ENCODE data around the gene CPM. TPM values are rescaled to one million over a fixed set of nuclear protein-coding genes. Genes with fewer than 3 reads are reported as not detected.
"Not testable (repeated sequence)": the region's sequence is repeated elsewhere in the genome, so short reads cannot be mapped to it uniquely, and the experiment has no call there.

The CPM gene
- total and polyA plus RNA-seq, 9 donors: 2.0 to 11.3 (median 3.5) TPM

GRCh38 chr12:68809190-68810026 is 123.6 kb downstream of the CPM start:
- no CpG with 5 or more reads among the region's 12 CpGs for WGBS (ENCODE audit: insufficient coverage)
- peak overlapping the region; percentile 99 for H3K27ac ChIP-seq (ENCODE audit: low read length)

DNA sequence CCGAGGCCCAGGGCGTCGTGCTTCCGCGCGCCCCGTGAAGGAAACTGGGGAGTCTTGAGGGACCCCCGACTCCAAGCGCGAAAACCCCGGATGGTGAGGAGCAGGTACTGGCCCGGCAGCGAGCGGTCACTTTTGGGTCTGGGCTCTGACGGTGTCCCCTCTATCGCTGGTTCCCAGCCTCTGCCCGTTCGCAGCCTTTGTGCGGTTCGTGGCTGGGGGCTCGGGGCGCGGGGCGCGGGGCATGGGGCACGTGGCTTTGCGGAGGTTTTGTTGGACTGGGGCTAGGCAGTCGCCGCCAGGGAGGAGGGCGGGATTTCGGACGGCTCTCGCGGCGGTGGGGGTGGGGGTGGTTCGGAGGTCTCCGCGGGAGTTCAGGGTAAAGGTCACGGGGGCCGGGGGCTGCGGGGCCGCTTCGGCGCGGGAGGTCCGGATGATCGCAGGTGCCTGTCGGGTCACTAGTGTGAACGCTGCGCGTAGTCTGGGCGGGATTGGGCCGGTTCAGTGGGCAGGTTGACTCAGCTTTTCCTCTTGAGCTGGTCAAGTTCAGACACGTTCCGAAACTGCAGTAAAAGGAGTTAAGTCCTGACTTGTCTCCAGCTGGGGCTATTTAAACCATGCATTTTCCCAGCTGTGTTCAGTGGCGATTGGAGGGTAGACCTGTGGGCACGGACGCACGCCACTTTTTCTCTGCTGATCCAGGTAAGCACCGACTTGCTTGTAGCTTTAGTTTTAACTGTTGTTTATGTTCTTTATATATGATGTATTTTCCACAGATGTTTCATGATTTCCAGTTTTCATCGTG is 124.4 kb downstream of the CPM start:
- peaks cover 3% of the 10 kb centered on the region for H3K4me1 ChIP-seq (ENCODE audit: control insufficient read depth, insufficient read depth, low read length)
- peak; percentile 95 for DNase-seq

More at GRCh38 chr12:68809190-68810026, 123.6 kb downstream of the CPM start:
- Histone ChIP-seq H3K9me3 (replicated peaks; ENCODE audit: control insufficient read depth, low read depth, low read length) (no peaks in the 10 kb centered on the region), H3K4me1 (ENCODE audit: control insufficient read depth, insufficient read depth, low read length) (peaks cover 3% of the 10 kb centered on the region), H3K27me3 (ENCODE audit: control insufficient read depth, insufficient read depth, low read length) (no peaks in the 10 kb centered on the region), H3K36me3 (ENCODE audit: control insufficient read depth, insufficient read depth, low read length) (peaks cover 22% of the 10 kb centered on the region), H3K4me3 (ENCODE audit: low read length) (peak overlapping the region; percentile 99)
- DNase-seq: no peak

DNA sequence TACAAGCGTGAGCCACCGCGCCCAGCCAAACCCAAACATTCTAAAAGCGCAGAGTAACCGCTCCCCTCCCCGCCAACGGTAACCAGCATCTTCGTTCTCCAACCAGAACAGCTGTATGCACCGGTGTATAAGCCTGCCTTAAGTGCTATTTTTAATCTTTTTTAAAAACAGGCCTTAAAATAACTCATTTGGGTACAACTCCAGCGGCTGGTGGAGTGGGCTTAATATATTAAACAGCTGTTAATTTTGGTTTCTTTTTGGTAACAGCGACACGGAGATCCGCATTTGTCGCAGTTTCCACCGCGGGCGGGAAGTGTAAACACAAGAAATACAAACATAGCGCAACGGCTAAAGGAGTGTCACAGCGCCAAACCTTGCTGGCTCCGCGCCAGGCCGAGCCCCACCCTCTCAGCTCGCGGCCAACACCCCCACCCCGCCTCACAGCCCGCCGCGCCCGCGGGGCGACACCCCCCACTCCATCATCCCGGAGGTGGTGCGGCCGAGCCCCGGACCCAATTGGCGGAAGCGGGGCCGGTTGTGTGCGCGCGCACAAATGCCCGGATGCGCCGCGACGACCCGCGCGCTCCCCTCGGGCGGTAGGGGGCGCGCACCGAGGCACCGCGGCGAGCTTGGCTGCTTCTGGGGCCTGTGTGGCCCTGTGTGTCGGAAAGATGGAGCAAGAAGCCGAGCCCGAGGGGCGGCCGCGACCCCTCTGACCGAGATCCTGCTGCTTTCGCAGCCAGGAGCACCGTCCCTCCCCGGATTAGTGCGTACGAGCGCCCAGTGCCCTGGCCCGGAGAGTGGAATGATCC is 125.2 kb downstream of the CPM start, which contains the start of gene MDM2:
Gene MDM2 (plus strand): TSS at position 602 of the 812 bp plus-strand sequence. CDS start 301 bp downstream, outside the sequence.
- Histone ChIP-seq H3K4me3 (ENCODE audit: low read length) (peak within 1 kb of the TSS; percentile 99), H3K9me3 (replicated peaks; ENCODE audit: control insufficient read depth, low read depth, low read length) (no peaks in the 10 kb centered on the region), H3K27ac (ENCODE audit: low read length) (peak within 1 kb of the TSS; percentile 99), H3K4me1 (ENCODE audit: control insufficient read depth, insufficient read depth, low read length) (peaks cover 3% of the 10 kb centered on the region), H3K27me3 (ENCODE audit: control insufficient read depth, insufficient read depth, low read length) (no peaks in the 10 kb centered on the region), H3K36me3 (ENCODE audit: control insufficient read depth, insufficient read depth, low read length) (peaks cover 12% of the 10 kb centered on the region)
- peak; percentile 97 for DNase-seq
- 0% methylated on average over 66 of the region's 72 CpGs for WGBS (ENCODE audit: insufficient coverage)

More for the DNA sequence above, 124.4 kb downstream of the CPM start:
- peaks cover 16% of the 10 kb centered on the region for H3K36me3 ChIP-seq (ENCODE audit: control insufficient read depth, insufficient read depth, low read length)
- no peaks in the 10 kb centered on the region for H3K9me3 ChIP-seq (replicated peaks; ENCODE audit: control insufficient read depth, low read depth, low read length)
- peak overlapping the region; percentile 99 for H3K4me3 ChIP-seq (ENCODE audit: low read length)
- no peaks in the 10 kb centered on the region for H3K27me3 ChIP-seq (ENCODE audit: control insufficient read depth, insufficient read depth, low read length)
- H3K27ac ChIP-seq (ENCODE audit: low read length): peak overlapping the region; percentile 99
- under 1% methylated on average over 45 of the region's 61 CpGs for WGBS (ENCODE audit: insufficient coverage)

DNA sequence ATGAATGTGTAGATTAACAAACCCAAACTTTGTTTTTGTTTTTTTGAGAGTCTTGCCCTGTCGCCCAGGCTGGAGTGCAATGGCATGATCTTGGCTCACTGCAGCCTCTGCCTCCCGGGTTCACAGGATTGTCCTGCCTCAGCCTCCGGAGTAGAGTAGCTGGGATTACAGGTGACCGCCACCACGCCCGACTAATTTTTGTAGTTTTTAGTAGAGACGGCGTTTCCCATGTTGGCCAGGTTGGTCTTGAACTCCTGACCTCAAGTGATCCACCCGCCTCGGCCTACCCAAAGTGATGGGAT is 125.7 kb downstream of the CPM start:
- H3K36me3 ChIP-seq (ENCODE audit: control insufficient read depth, insufficient read depth, low read length); H3K9me3 ChIP-seq (replicated peaks; ENCODE audit: control insufficient read depth, low read depth, low read length); H3K4me1 ChIP-seq (ENCODE audit: control insufficient read depth, insufficient read depth, low read length); H3K27me3 ChIP-seq (ENCODE audit: control insufficient read depth, insufficient read depth, low read length); DNase-seq: not testable (repeated sequence)
- H3K27ac ChIP-seq (ENCODE audit: low read length): peak overlapping the region; percentile 99
- peak overlapping the region; percentile 99 for H3K4me3 ChIP-seq (ENCODE audit: low read length)
- 22% methylated on average over 10 of the region's 10 CpGs for WGBS (ENCODE audit: insufficient coverage)

GRCh38 chr12:68806488-68807237 is 126.3 kb downstream of the CPM start:
- Histone ChIP-seq H3K4me1 (ENCODE audit: control insufficient read depth, insufficient read depth, low read length) (peaks cover 3% of the 10 kb centered on the region), H3K27ac (ENCODE audit: low read length) (no peak overlapping the region), H3K4me3 (ENCODE audit: low read length) (no peak overlapping the region), H3K9me3 (replicated peaks; ENCODE audit: control insufficient read depth, low read depth, low read length) (no peaks in the 10 kb centered on the region), H3K36me3 (ENCODE audit: control insufficient read depth, insufficient read depth, low read length) (peaks cover 5% of the 10 kb centered on the region), H3K27me3 (ENCODE audit: control insufficient read depth, insufficient read depth, low read length) (no peaks in the 10 kb centered on the region)
- no CpG with 5 or more reads among the region's 18 CpGs for WGBS (ENCODE audit: insufficient coverage)
- no peak for DNase-seq

DNA sequence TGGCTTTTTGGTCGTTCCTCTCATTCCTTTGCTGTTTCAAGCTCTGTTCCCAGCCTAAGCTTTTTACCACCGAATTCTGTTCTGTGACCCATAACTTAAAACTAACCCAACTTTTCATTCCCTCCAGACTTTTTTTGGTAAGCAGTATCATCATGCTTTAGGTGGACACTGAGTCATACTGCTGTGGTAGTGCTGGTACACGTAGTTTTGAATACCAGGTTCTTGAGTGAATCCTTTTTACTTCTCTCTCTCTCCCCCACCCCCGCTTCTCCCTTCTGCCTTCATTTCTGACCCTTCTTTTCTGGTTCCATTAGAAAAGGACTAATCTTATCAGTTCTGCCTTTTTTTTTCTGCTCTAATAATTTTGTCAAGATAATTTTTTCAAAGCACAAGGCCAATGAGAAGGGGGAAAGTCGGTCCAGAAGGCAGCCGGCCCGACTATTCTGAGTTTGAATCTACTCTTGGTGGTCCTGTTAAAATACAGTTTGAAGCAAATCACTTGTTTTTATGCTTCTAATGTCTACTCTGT is 127.3 kb downstream of the CPM start:
- no peak for DNase-seq
- Histone ChIP-seq H3K9me3 (replicated peaks; ENCODE audit: control insufficient read depth, low read depth, low read length) (no peaks in the 10 kb centered on the region), H3K4me1 (ENCODE audit: control insufficient read depth, insufficient read depth, low read length) (peaks cover 3% of the 10 kb centered on the region), H3K4me3 (ENCODE audit: low read length) (no peak overlapping the region), H3K27me3 (ENCODE audit: control insufficient read depth, insufficient read depth, low read length) (no peaks in the 10 kb centered on the region), H3K27ac (ENCODE audit: low read length) (no peak overlapping the region), H3K36me3 (ENCODE audit: control insufficient read depth, insufficient read depth, low read length) (peaks cover 4% of the 10 kb centered on the region)
- 60% methylated on average over 1 of the region's 7 CpGs for WGBS (ENCODE audit: insufficient coverage)

- Histone ChIP-seq H3K4me1 (ENCODE audit: control insufficient read depth, insufficient read depth, low read length) (peaks cover 3% of the 10 kb centered on the region), H3K4me3 (ENCODE audit: low read length) (no peak overlapping the region), H3K9me3 (replicated peaks; ENCODE audit: control insufficient read depth, low read depth, low read length) (no peaks in the 10 kb centered on the region), H3K27ac (ENCODE audit: low read length) (no peak overlapping the region), H3K27me3 (ENCODE audit: control insufficient read depth, insufficient read depth, low read length) (no peaks in the 10 kb centered on the region), H3K36me3 (ENCODE audit: control insufficient read depth, insufficient read depth, low read length) (peaks cover 2% of the 10 kb centered on the region)
- no peak for DNase-seq
- 71% methylated on average over 27 of the region's 32 CpGs for WGBS (ENCODE audit: insufficient coverage)
Measured at GRCh38 chr12:68804657-68805591, 128.0 kb downstream of the CPM start.

GRCh38 chr12:68803948-68804656 is 128.9 kb downstream of the CPM start:
- no peak for DNase-seq
- H3K4me1 ChIP-seq (ENCODE audit: control insufficient read depth, insufficient read depth, low read length): peaks cover 3% of the 10 kb centered on the region
- H3K4me3 ChIP-seq (ENCODE audit: low read length): no peak overlapping the region
- no peak overlapping the region for H3K27ac ChIP-seq (ENCODE audit: low read length)
- no peaks in the 10 kb centered on the region for H3K36me3 ChIP-seq (ENCODE audit: control insufficient read depth, insufficient read depth, low read length)
- H3K27me3 ChIP-seq (ENCODE audit: control insufficient read depth, insufficient read depth, low read length): no peaks in the 10 kb centered on the region
- no peaks in the 10 kb centered on the region for H3K9me3 ChIP-seq (replicated peaks; ENCODE audit: control insufficient read depth, low read depth, low read length)
- WGBS (ENCODE audit: insufficient coverage): 90% methylated on average over 2 of the region's 5 CpGs

Data from muscle of leg (tissue), 11 donors.